HepG2 (cell line): ENCODE results near the gene TTLL11. TPM values are rescaled to one million over a fixed set of nuclear protein-coding genes. Genes with fewer than 3 reads are reported as not detected.

Experiments used
- ATAC-seq: fragments of 200-7000 bp; cut with Tn5 transposase; 3 replicates; pipeline ENCODE4 v1.9.1; 2020; ENCODE audit warnings: mild to moderate bottlenecking, moderate library complexity
- BruUV-seq: library from RNA; stranded (reverse); fragments of 400-500 nt; replicated peaks from 2 replicates; lab custom pipeline; 2021; lab: Mats Ljungman, UMichigan
- CTCF ChIA-PET: fragments of 300-600 bp; formaldehyde crosslinking; extraction: SDS; loops from one replicate; lab custom pipeline; 2021; ENCODE audit warnings: low total read pairs, inconsistent platforms, low intra/inter-chr PET ratio; lab: Yijun Ruan, JAX
- POLR2A ChIA-PET: fragments of 350-600 bp; sonication (Branson Sonifier 250); formaldehyde crosslinking; loops from one replicate; lab custom pipeline; 2020; ENCODE audit warnings: antibody characterized with exemption, inconsistent platforms; lab: Yijun Ruan, JAX
- DNase-seq: peaks from one replicate; pipeline ENCODE4 v3.0.0-alpha.2; 2015; ENCODE audit warnings: low spot score
- FAIRE-seq: peaks from 3 replicates; lab custom pipeline; 2011; peaks lifted over from hg19 to GRCh38; lab: Jason Lieb, UNC
- H2AFZ ChIP-seq: one replicate; pipeline ENCODE4 v1.6.1; 2011; ENCODE audit warnings: low read length, inconsistent platforms
- H3K27ac ChIP-seq: fragments of 300-600 bp; 3 replicates; pipeline ENCODE4 v1.8.0; 2011; ENCODE audit warnings: mixed run types, mild to moderate bottlenecking, mixed read lengths, low read length, inconsistent platforms; ENCODE audit not compliant: insufficient read depth; ENCODE audit errors: extremely low read length
- H3K27me3 ChIP-seq, 2 experiments: fragments of 200-600 bp in 1 of 2; 2 replicates in 1 of 2; 3 replicates in 1 of 2; pipeline versions ENCODE4 v1.6.0 to v1.8.0; 2011; ENCODE audit warnings: low read length in 2 of 2, mild to moderate bottlenecking in 2 of 2, moderate library complexity in 2 of 2, inconsistent platforms in 1 of 2; ENCODE audit not compliant: insufficient read depth in 2 of 2, control insufficient read depth in 1 of 2
- H3K36me3 ChIP-seq, 2 experiments: fragments of 200-600 bp in 1 of 2; replicated peaks in 1 of 2; 2 replicates in 1 of 2; 3 replicates in 1 of 2; pipeline versions ENCODE4 v1.5.1 to v1.8.0; 2011; ENCODE audit warnings: low read length in 2 of 2, inconsistent platforms in 1 of 2; ENCODE audit not compliant: insufficient read depth in 2 of 2, control insufficient read depth in 1 of 2
- H3K4me1 ChIP-seq: 2 replicates; pipeline ENCODE4 v1.5.1; 2012; ENCODE audit warnings: low read length, inconsistent platforms; ENCODE audit not compliant: insufficient read depth
- H3K4me2 ChIP-seq: 2 replicates; pipeline ENCODE4 v1.6.0; 2011; ENCODE audit warnings: low read depth, low read length, inconsistent platforms
- H3K4me3 ChIP-seq, 3 experiments: fragments of 200-600 bp in 1 of 3; sonication (generic), shearing (Covaris generic) in 1 of 3; replicated peaks in 1 of 3; 2 replicates each; pipeline ENCODE4 v1.5.1; 2011 to 2016; ENCODE audit warnings: low read length in 3 of 3, inconsistent platforms in 2 of 3, low read depth in 2 of 3, mild to moderate bottlenecking in 2 of 3, control low read depth in 1 of 3, mixed read lengths in 1 of 3; ENCODE audit not compliant: insufficient read depth in 1 of 3
- H3K79me2 ChIP-seq: one replicate; pipeline ENCODE4 v1.6.1; 2011; ENCODE audit warnings: low read length, inconsistent platforms; ENCODE audit not compliant: insufficient read depth
- H3K9ac ChIP-seq: 2 replicates; pipeline ENCODE4 v1.6.0; 2011; ENCODE audit warnings: mild to moderate bottlenecking, low read depth, low read length, inconsistent platforms; ENCODE audit not compliant: insufficient read depth
- H3K9me3 ChIP-seq: 2 replicates; pipeline ENCODE4 v1.5.1; 2012; ENCODE audit warnings: mild to moderate bottlenecking, low read length
- H4K20me1 ChIP-seq: 2 replicates; pipeline ENCODE4 v1.6.0; 2011; ENCODE audit warnings: inconsistent platforms, mild to moderate bottlenecking, low read length, moderate library complexity; ENCODE audit not compliant: insufficient read depth
- CHD2 ChIP-seq: IDR thresholded peaks from 2 replicates; pipeline ENCODE4 v1.6.1; 2011; ENCODE audit warnings: low read depth, low read length, improper control_type of control experiment
- PHF21A ChIP-seq: sonication (generic); formaldehyde crosslinking; IDR thresholded peaks from 2 replicates; pipeline ENCODE4 v1.5.0; 2020; ENCODE audit warnings: mild to moderate bottlenecking, missing genetic modification reagents
- SIN3B ChIP-seq: fragments of 150-350 bp; IDR thresholded peaks from 2 replicates; pipeline ENCODE4 v1.6.1; 2014; ENCODE audit warnings: low read length
- ZZZ3 ChIP-seq: sonication (generic); formaldehyde crosslinking; IDR thresholded peaks from 2 replicates; pipeline ENCODE4 v1.4.0; 2020; ENCODE audit warnings: missing genetic modification reagents, mild to moderate bottlenecking, borderline replicate concordance
- WGBS: methylation state at CpG from one replicate; pipeline ENCODE4 v1.1.6; 2017; ENCODE audit warnings: low lambda C conversion rate; 5-methylcytosine and 5-hydroxymethylcytosine counted together
- in situ Hi-C: cut with HindIII; loops from 2 replicates; pipeline ENCODE4 v1.10.0; 2017; ENCODE audit warnings: low pct_unique_long_range_greater_than_20kb; ENCODE audit not compliant: extremely low pct_ligation_motif_present
- intact Hi-C: fragments of 100-400 bp; cut with micrococcal nuclease; formaldehyde crosslinking; loops from one replicate; pipeline ENCODE4 v1.10.0; 2022; ENCODE audit not compliant: unreplicated experiment
- polyA plus RNA-seq, 8 experiments: library from polyadenylated mRNA; depleted of rRNA in 3 of 8; stranded (reverse) in 7 of 8; unstranded in 1 of 8; fragments of >200 nt; fragmentation: Illumina TruSeq in 4 of 8; extraction: Trizol in 4 of 8; gene quantifications; 2 replicates each; pipeline versions ENCODE4 v1.2.1 to v1.2.3, GENCODE V29; 2011 to 2016; ENCODE audit warnings: low read depth in 4 of 8, missing spikeins in 1 of 8, mixed read lengths in 1 of 8; ENCODE audit not compliant: insufficient read depth in 1 of 8
- total RNA-seq, 5 experiments: library from RNA; depleted of rRNA; stranded (reverse); fragments of >200 nt; fragmentation: Illumina TruSeq; extraction: Trizol; gene quantifications; 2 replicates each; pipeline ENCODE4 v1.2.3, GENCODE V29; 2016; ENCODE audit warnings: low read depth in 1 of 5
- TF ChIP-seq, protein P1 (sequence below): sonication (generic); formaldehyde crosslinking; IDR thresholded peaks from 2 replicates; pipeline ENCODE4 v1.8.0; 2022; ENCODE audit warnings: missing genetic modification reagents, mild to moderate bottlenecking, inconsistent platforms, borderline replicate concordance
- TF ChIP-seq, protein P2 (sequence below): sonication (generic); formaldehyde crosslinking; IDR thresholded peaks from 2 replicates; pipeline ENCODE4 v1.8.0; 2022; ENCODE audit warnings: low read depth, missing genetic modification reagents
- TF ChIP-seq, protein P3 (sequence below): sonication (generic); formaldehyde crosslinking; IDR thresholded peaks from 2 replicates; pipeline ENCODE4 v1.4.0; 2020; ENCODE audit warnings: missing genetic modification reagents, borderline replicate concordance
- TF ChIP-seq, protein P4 (sequence below): sonication (generic); formaldehyde crosslinking; IDR thresholded peaks from 2 replicates; pipeline ENCODE4 v1.4.0; 2020; ENCODE audit warnings: missing genetic modification reagents, borderline replicate concordance

TTLL11 gene
- total and polyA plus RNA-seq, 2 of the 13 experiments (the other 11 are each of a cell fraction or from before 2014, with no cell fraction given), result 4.5 to 5.2 TPM

DNA sequence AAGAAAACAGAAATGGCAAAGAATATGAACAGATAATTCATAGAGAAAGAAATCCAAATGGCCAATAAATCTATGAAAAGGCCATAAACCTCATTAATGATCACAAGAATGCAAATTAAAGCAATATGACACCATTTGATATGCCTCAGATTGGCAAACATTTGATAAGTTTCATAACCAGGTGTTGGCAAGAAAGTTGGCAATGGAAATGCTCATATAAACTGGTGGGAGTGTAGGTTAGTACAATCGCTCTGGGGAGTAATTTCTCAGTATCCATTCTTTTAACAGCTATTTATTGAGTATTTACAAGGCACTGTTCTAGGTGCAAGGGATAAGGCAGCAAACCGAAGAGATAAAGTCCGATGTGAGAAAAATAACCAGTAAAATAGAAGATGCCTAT is 154.5 kb downstream of the TTLL11 start:
- H3K27me3 ChIP-seq, result peaks cover 0 to 1% of the 10 kb centered on the region in 2 experiments; a peak in 1 of 5 replicates
- peaks cover 20% of the 10 kb centered on the region for H3K4me1 ChIP-seq
- ATAC-seq (no peak), DNase-seq (no peak), FAIRE-seq (no peak)
- no peak overlapping the region for H3K27ac ChIP-seq
- WGBS, result 30% methylated on average over 3 of the region's 3 CpGs
- no peaks in the 10 kb centered on the region; the same call in 1 of the 2 replicates for H4K20me1 ChIP-seq
- intact Hi-C loops, result no loop called here
- H2AFZ ChIP-seq, result no peak overlapping the region
- CTCF ChIA-PET, result no interaction called here
- H3K4me3 ChIP-seq, result no peak overlapping the region
- no peak overlapping the region for H3K9ac ChIP-seq
- H3K36me3 ChIP-seq, result no peaks in the 10 kb centered on the region
- in situ Hi-C loops, result no loop called here
- POLR2A ChIA-PET, result no interaction called here
- no peaks in the 10 kb centered on the region for H3K79me2 ChIP-seq
- no TSS peak for BruUV-seq
- H3K9me3 ChIP-seq, result no peaks in the 10 kb centered on the region
- no peak overlapping the region for H3K4me2 ChIP-seq
- TF ChIP-seq, protein P1, sequence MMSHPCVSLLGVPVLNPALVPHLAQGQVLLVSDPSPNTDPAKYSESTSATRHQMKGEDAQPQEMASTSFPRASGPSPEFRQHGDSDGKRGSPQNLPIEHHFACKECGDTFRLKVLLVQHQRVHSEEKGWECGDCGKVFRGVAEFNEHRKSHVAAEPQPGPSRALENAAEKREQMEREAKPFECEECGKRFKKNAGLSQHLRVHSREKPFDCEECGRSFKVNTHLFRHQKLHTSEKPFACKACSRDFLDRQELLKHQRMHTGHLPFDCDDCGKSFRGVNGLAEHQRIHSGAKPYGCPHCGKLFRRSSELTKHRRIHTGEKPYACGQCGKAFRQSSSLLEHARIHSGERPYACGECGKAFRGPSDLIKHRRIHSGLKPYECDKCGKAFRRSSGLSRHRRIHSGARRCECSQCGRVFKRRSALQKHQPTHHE (CRISPR knock-in tag), result no peak
- TF ChIP-seq SIN3B (no peak), CHD2 (no peak), ZZZ3 (no peak), PHF21A (no peak)
- TF ChIP-seq, protein P2, sequence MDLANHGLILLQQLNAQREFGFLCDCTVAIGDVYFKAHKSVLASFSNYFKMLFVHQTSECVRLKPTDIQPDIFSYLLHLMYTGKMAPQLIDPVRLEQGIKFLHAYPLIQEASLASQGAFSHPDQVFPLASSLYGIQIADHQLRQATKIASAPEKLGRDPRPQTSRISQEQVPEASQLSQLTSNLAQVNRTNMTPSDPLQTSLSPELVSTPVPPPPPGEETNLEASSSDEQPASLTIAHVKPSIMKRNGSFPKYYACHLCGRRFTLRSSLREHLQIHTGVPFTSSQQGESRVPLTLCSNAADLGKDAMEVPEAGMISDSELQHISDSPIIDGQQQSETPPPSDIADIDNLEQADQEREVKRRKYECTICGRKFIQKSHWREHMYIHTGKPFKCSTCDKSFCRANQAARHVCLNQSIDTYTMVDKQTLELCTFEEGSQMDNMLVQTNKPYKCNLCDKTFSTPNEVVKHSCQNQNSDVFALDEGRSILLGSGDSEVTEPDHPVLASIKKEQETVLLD (CRISPR knock-in tag), result no peak
- TF ChIP-seq, protein P3, sequence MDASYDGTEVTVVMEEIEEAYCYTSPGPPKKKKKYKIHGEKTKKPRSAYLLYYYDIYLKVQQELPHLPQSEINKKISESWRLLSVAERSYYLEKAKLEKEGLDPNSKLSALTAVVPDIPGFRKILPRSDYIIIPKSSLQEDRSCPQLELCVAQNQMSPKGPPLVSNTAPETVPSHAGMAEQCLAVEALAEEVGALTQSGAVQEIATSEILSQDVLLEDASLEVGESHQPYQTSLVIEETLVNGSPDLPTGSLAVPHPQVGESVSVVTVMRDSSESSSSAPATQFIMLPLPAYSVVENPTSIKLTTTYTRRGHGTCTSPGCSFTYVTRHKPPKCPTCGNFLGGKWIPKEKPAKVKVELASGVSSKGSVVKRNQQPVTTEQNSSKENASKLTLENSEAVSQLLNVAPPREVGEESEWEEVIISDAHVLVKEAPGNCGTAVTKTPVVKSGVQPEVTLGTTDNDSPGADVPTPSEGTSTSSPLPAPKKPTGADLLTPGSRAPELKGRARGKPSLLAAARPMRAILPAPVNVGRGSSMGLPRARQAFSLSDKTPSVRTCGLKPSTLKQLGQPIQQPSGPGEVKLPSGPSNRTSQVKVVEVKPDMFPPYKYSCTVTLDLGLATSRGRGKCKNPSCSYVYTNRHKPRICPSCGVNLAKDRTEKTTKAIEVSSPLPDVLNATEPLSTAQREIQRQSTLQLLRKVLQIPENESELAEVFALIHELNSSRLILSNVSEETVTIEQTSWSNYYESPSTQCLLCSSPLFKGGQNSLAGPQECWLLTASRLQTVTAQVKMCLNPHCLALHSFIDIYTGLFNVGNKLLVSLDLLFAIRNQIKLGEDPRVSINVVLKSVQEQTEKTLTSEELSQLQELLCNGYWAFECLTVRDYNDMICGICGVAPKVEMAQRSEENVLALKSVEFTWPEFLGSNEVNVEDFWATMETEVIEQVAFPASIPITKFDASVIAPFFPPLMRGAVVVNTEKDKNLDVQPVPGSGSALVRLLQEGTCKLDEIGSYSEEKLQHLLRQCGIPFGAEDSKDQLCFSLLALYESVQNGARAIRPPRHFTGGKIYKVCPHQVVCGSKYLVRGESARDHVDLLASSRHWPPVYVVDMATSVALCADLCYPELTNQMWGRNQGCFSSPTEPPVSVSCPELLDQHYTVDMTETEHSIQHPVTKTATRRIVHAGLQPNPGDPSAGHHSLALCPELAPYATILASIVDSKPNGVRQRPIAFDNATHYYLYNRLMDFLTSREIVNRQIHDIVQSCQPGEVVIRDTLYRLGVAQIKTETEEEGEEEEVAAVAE, result no peak
- TF ChIP-seq, protein P4, sequence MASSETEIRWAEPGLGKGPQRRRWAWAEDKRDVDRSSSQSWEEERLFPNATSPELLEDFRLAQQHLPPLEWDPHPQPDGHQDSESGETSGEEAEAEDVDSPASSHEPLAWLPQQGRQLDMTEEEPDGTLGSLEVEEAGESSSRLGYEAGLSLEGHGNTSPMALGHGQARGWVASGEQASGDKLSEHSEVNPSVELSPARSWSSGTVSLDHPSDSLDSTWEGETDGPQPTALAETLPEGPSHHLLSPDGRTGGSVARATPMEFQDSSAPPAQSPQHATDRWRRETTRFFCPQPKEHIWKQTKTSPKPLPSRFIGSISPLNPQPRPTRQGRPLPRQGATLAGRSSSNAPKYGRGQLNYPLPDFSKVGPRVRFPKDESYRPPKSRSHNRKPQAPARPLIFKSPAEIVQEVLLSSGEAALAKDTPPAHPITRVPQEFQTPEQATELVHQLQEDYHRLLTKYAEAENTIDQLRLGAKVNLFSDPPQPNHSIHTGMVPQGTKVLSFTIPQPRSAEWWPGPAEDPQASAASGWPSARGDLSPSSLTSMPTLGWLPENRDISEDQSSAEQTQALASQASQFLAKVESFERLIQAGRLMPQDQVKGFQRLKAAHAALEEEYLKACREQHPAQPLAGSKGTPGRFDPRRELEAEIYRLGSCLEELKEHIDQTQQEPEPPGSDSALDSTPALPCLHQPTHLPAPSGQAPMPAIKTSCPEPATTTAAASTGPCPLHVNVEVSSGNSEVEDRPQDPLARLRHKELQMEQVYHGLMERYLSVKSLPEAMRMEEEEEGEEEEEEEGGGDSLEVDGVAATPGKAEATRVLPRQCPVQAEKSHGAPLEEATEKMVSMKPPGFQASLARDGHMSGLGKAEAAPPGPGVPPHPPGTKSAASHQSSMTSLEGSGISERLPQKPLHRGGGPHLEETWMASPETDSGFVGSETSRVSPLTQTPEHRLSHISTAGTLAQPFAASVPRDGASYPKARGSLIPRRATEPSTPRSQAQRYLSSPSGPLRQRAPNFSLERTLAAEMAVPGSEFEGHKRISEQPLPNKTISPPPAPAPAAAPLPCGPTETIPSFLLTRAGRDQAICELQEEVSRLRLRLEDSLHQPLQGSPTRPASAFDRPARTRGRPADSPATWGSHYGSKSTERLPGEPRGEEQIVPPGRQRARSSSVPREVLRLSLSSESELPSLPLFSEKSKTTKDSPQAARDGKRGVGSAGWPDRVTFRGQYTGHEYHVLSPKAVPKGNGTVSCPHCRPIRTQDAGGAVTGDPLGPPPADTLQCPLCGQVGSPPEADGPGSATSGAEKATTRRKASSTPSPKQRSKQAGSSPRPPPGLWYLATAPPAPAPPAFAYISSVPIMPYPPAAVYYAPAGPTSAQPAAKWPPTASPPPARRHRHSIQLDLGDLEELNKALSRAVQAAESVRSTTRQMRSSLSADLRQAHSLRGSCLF (CRISPR knock-in tag), result no peak
